Measurements from ENCODE around the gene PGD. TPM values are rescaled to one million over a fixed set of nuclear protein-coding genes. Genes with fewer than 3 reads are reported as not detected.

Gene PGD
- total and polyA plus RNA-seq, 2 donors (not counting 1 experiment from before 2014, with no cell fraction given), result 13.7 to 56.7 TPM

- H3K27me3 Mint-ChIP-seq, result no peaks in the 10 kb centered on the region
- peaks cover 0 to 7% (median 0%) of the 10 kb centered on the region in 3 donors for H3K9me3 ChIP-seq (ENCODE audit: control extremely low read depth in 1 of 3, control insufficient read depth in 2 of 3, insufficient read depth in 1 of 3, low read length in 2 of 3)
- intact Hi-C loops (cut with micrococcal nuclease), result no loop called here
- H3K4me2 ChIP-seq (replicated peaks; ENCODE audit: low read depth, low read length, poor library complexity, severe bottlenecking), result no peak within 1 kb of the TSS
- H2AFZ ChIP-seq (ENCODE audit: insufficient read depth, low read depth, low read length, poor library complexity, severe bottlenecking), result no peak within 1 kb of the TSS
- no peak within 1 kb of the TSS for H3K27ac ChIP-seq (ENCODE audit: low read length in 2 of 2)
- peaks cover 0 to under 1% of the 10 kb centered on the region in 2 experiments for H3K36me3 ChIP-seq (replicated peaks in 1 of 2; ENCODE audit: control extremely low read depth in 1 of 2, control insufficient read depth in 1 of 2, extremely low read depth in 1 of 2, insufficient read depth in 2 of 2, low read length in 1 of 2)
- ATAC-seq (ENCODE audit: low read depth) (no peak), DNase-seq (no peak)
- H3K9ac ChIP-seq (ENCODE audit: low read length), result no peak within 1 kb of the TSS
- H3K4me1 ChIP-seq (ENCODE audit: control insufficient read depth in 2 of 2, insufficient read depth in 2 of 2, low read length in 2 of 2), result no peaks in the 10 kb centered on the region
- H3K79me2 ChIP-seq (ENCODE audit: control insufficient read depth, insufficient read depth, low read length), result no peaks in the 10 kb centered on the region
- WGBS (ENCODE audit: insufficient coverage), result 91% methylated on average over 8 of the region's 10 CpGs
- no peaks in the 10 kb centered on the region for H3K4me1 Mint-ChIP-seq
- no peaks in the 10 kb centered on the region for H3K27me3 ChIP-seq (replicated peaks in 1 of 4; ENCODE audit: control extremely low read depth in 1 of 4, control insufficient read depth in 3 of 4, insufficient read depth in 4 of 4, low read length in 3 of 4)
- no peak within 1 kb of the TSS for H3K27ac Mint-ChIP-seq
- POLR2A ChIA-PET, result no interaction called here
- H3K9me3 Mint-ChIP-seq (ENCODE audit: insufficient read depth), result no peaks in the 10 kb centered on the region
- H3K4me3 ChIP-seq (ENCODE audit: control extremely low read depth in 1 of 5, extremely low read depth in 1 of 5, insufficient read depth in 1 of 5, low read depth in 2 of 5, low read length in 4 of 5), result no peak within 1 kb of the TSS
- no peaks in the 10 kb centered on the region for H4K20me1 ChIP-seq (ENCODE audit: control insufficient read depth, insufficient read depth, low read length, poor library complexity, severe bottlenecking)
- H3K4me3 Mint-ChIP-seq, result no peak within 1 kb of the TSS
- CTCF ChIA-PET, result no interaction called here
- TF ChIP-seq, protein P1, sequence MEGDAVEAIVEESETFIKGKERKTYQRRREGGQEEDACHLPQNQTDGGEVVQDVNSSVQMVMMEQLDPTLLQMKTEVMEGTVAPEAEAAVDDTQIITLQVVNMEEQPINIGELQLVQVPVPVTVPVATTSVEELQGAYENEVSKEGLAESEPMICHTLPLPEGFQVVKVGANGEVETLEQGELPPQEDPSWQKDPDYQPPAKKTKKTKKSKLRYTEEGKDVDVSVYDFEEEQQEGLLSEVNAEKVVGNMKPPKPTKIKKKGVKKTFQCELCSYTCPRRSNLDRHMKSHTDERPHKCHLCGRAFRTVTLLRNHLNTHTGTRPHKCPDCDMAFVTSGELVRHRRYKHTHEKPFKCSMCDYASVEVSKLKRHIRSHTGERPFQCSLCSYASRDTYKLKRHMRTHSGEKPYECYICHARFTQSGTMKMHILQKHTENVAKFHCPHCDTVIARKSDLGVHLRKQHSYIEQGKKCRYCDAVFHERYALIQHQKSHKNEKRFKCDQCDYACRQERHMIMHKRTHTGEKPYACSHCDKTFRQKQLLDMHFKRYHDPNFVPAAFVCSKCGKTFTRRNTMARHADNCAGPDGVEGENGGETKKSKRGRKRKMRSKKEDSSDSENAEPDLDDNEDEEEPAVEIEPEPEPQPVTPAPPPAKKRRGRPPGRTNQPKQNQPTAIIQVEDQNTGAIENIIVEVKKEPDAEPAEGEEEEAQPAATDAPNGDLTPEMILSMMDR (IDR thresholded peaks at IDR 0.05), result no peak
- TF ChIP-seq EZH2 (IDR thresholded peaks at IDR 0.05; ENCODE audit: borderline replicate concordance, insufficient read depth, low read depth, low read length, poor library complexity, severe bottlenecking), result no peak
These were observed 50.9 kb downstream of the PGD start, which contains the start of gene CORT for GRCh38 chr1:10449751-10450150. TSS of gene CORT (plus strand) at chr1:10450031. CDS start at chr1:10450224, 193 bp downstream.

DNA sequence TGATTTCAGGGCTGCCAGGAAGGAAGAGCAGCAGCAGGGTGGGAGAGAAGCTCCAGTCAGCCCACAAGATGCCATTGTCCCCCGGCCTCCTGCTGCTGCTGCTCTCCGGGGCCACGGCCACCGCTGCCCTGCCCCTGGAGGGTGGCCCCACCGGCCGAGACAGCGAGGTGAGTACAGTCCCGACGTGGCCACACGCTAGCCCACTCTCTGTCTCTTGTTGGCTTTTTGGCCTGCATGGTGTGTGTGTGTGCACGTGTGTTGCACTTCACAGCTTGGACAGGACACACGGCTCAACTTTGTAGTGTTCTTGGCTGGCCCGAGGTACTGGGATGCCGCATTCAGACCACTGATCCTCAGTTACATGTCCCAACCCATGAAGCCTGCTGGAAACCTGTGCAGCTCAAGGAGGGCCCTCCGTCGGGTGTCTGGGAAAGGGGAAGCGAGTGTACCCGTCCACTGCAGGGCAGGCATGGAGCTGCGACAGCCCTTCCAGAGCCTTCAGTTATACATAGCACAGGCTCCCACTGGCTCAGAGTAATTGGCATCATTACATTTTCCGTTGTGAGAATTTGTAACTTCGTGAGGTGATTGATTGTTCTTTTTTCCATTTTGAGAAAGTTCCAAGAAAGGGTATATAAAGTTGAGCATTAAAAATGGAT is 51.4 kb downstream of the PGD start:
- ATAC-seq (ENCODE audit: low read depth) (no peak), DNase-seq (no peak)
- Histone ChIP-seq H3K27ac (ENCODE audit: low read length in 2 of 2) (no peak overlapping the region), H3K4me3 (ENCODE audit: control extremely low read depth in 1 of 5, extremely low read depth in 1 of 5, insufficient read depth in 1 of 5, low read depth in 2 of 5, low read length in 4 of 5) (no peak overlapping the region), H3K36me3 (replicated peaks in 1 of 2; ENCODE audit: control extremely low read depth in 1 of 2, control insufficient read depth in 1 of 2, extremely low read depth in 1 of 2, insufficient read depth in 2 of 2, low read length in 1 of 2) (no peaks in the 10 kb centered on the region), H4K20me1 (ENCODE audit: control insufficient read depth, insufficient read depth, low read length, poor library complexity, severe bottlenecking) (no peaks in the 10 kb centered on the region), H3K4me1 (ENCODE audit: control insufficient read depth in 2 of 2, insufficient read depth in 2 of 2, low read length in 2 of 2) (no peaks in the 10 kb centered on the region), H3K9ac (ENCODE audit: low read length) (no peak overlapping the region), H3K4me2 (replicated peaks; ENCODE audit: low read depth, low read length, poor library complexity, severe bottlenecking) (no peak overlapping the region), H3K9me3 (ENCODE audit: control extremely low read depth in 1 of 3, control insufficient read depth in 2 of 3, insufficient read depth in 1 of 3, low read length in 2 of 3) (peaks cover 0 to 8% (median 0%) of the 10 kb centered on the region in 3 donors), H2AFZ (ENCODE audit: insufficient read depth, low read depth, low read length, poor library complexity, severe bottlenecking) (no peak overlapping the region), H3K79me2 (ENCODE audit: control insufficient read depth, insufficient read depth, low read length) (no peaks in the 10 kb centered on the region), H3K27me3 (replicated peaks in 1 of 4; ENCODE audit: control extremely low read depth in 1 of 4, control insufficient read depth in 3 of 4, insufficient read depth in 4 of 4, low read length in 3 of 4) (no peaks in the 10 kb centered on the region)
- CTCF ChIA-PET, result interaction anchor here (0.7 kb wide), 1 partner anchor 814 kb away, joined by 3 read pairs; no protein-coding TSS in a partner anchor
- H3K27ac Mint-ChIP-seq, result no peak overlapping the region
- no peaks in the 10 kb centered on the region for H3K4me1 Mint-ChIP-seq
- no peaks in the 10 kb centered on the region for H3K27me3 Mint-ChIP-seq
- POLR2A ChIA-PET, result no interaction called here
- no peaks in the 10 kb centered on the region for H3K9me3 Mint-ChIP-seq (ENCODE audit: insufficient read depth)
- TF ChIP-seq, protein P1 (IDR thresholded peaks at IDR 0.05), result no peak
- no peak for TF ChIP-seq EZH2 (IDR thresholded peaks at IDR 0.05; ENCODE audit: borderline replicate concordance, insufficient read depth, low read depth, low read length, poor library complexity, severe bottlenecking)
- no peak overlapping the region for H3K4me3 Mint-ChIP-seq
- intact Hi-C loops (cut with micrococcal nuclease), result no loop called here
- WGBS (ENCODE audit: insufficient coverage), result 93% methylated on average over 16 of the region's 21 CpGs

Data from B cell (primary cell).